G401 (cell line): Measurements from ENCODE around the gene TNKS1BP1. TPM values are rescaled to one million over a fixed set of nuclear protein-coding genes. Genes with fewer than 3 reads are reported as not detected.
"Not testable (repeated sequence)": the region's sequence is repeated elsewhere in the genome, so short reads cannot be mapped to it uniquely, and the experiment has no call there.

Experiments
- DNase-seq: peaks from one replicate; pipeline ENCODE4 v3.0.0-alpha.2; 2015; ENCODE audit warnings: low spot score
- in situ Hi-C: cut with HindIII; loops from 2 replicates; pipeline ENCODE4 v1.10.0; 2016; ENCODE audit warnings: low sequenced_read_pairs, mixed read lengths
- total RNA-seq: library from RNA; depleted of rRNA; stranded (reverse); fragments of >200 nt; shearing (Covaris generic); gene quantifications from 2 replicates; pipeline ENCODE4 v1.2.3, GENCODE V29; 2014

Gene TNKS1BP1
- total RNA-seq, 1 experiment from 2014 or later = 46.3 TPM

DNA sequence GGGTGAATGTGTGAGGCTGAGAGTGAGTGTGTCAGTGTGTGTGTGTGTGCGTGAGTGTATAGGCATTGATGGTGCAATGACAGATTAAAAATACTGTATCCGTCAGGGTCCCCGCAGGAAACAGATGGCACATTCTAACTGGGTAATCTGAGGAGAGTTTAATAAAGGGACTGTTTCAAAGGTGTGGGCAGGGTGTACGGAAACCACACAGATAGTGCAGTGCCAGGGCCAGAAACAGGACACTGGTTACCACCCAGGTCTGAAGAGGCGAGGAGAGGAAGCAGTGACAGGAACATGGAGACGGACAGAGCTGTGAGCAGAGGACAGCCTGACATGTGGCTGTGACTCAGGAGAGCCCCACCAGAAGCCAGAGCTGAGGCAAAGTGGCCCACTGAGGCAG lies 29.9 kb upstream of the TNKS1BP1 start:
- in situ Hi-C loops = no loop called here
- no peak for DNase-seq

- in situ Hi-C loops = no loop called here
- DNase-seq = no peak
These were observed 29.1 kb upstream of the TNKS1BP1 start for GRCh38 chr11:57353852-57354251.

DNA sequence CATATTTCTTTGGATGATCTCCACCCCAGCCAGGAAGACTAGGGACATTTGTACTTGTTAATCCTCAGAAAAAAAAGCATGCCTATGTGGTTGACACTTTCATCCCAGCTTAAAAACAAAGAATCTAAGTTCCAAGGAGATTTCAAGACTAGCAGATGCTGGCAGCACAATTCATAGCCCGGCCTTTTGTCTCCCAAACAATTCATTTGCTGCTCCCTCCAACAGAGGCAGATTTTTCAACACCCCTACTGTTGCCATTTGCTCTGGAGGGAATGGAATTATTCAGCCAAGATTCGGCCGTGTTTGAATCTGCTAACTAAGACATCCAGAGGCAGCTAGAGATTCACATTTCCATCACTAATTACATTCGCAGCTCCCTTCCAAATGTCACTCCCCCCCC lies 28.7 kb upstream of the TNKS1BP1 start:
- in situ Hi-C loops = no loop called here
- no peak for DNase-seq

GRCh38 chr11:57353036-57353435 lies 28.3 kb upstream of the TNKS1BP1 start:
- DNase-seq = no peak
- in situ Hi-C loops = no loop called here

DNA sequence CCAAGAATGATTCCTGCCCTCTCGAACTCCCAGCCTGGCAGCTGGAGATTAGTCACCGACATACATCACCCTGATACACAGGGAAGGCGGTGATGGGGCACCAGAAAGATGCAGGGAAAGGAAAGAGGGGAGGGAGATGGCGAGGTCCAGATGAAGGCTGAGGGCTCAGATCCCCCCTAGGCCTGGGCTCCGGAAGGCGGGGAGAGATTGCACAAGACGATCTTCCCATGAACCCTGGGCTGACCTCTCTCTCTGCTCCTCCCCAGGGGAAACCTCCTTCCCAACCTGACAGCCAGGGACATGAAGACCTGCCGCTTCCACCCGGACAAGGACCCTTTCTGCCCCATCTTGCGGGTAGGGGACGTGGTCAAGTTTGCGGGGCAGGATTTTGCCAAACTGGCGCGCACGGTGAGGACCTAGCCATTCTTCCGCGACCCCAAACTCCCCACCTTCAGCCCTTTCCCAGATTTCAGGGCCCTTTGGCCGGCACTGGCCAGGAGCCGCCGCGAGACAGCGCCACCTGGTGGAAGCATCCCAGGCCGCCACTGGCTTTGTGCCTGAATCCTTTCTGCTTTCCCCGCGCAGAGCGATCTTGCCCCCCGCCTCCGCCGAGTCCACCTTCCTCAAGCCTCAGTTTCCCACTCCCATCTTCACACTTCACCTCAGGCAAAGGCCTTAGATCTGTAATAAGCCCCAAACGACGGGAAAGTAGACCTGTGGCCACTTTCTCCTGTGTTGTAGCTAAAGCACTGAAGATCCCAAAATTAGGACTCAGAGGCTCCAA lies 24.9 kb upstream of the TNKS1BP1 start:
- in situ Hi-C loops = no loop called here
- peak; percentile 47 for DNase-seq

DNA sequence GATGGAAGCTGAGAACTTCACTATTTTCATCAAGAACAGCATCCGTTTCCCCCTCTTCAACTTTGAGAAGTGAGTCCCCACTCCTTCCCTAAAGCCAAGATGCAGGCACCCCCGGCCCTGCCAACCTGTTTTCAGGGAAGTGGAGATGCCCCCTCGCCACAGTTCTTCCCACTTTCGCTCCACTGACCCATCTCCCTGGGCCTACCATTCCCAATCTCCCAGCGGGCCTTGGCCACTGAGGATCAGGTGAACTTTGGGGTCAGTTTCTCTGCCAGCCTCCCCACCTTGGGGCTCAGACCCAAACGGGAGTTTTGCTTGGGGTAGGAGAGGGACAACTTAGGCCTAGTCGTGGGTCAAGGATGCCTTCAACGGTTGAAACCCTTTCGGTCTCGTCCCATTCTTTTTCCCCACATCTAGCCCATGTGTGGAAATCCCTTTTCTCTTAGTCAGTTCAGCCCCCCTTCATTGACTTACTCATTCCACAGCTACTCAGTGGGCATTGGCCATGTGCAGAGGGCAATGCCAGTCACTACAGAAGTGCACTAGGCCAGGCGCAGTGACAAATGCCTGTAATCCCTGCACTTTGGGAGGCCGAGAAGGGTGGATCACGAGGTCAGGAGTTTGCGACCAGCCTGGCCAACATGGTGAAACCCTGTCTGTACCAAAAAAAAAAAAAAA lies 24.0 kb upstream of the TNKS1BP1 start:
- in situ Hi-C loops = no loop called here
- DNase-seq = no peak

- DNase-seq = no peak
- in situ Hi-C loops = no loop called here
These were observed 23.3 kb upstream of the TNKS1BP1 start for GRCh38 chr11:57348052-57348451.

DNA sequence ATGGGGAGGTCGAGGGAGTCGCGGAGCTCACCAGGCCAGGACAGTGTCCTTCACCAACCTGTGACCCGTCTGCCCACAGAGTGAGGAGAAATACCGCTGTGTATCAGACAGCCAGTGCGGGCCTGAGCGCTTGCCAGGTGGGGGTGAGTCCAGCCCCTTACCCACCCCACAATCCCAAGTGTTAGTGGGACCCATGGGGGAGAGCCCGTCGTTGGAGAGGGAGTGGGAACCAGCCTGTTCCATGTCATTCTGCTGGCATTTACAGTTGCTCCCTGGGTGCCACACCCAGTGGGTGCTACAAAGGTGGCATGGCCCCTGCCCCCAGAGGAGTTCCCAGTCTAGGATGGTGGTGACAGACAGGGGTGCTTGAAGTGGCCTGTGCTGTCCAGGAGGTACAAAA lies 22.6 kb upstream of the TNKS1BP1 start:
- in situ Hi-C loops = no loop called here

GRCh38 chr11:57345555-57346211 lies 20.9 kb upstream of the TNKS1BP1 start:
- in situ Hi-C loops = no loop called here
- DNase-seq = peak; percentile 85

More for the DNA sequence above, 22.6 kb upstream of the TNKS1BP1 start:
- DNase-seq = no peak

- in situ Hi-C loops = no loop called here
- no peak for DNase-seq
These were observed 20.1 kb upstream of the TNKS1BP1 start for GRCh38 chr11:57344826-57345225.

DNA sequence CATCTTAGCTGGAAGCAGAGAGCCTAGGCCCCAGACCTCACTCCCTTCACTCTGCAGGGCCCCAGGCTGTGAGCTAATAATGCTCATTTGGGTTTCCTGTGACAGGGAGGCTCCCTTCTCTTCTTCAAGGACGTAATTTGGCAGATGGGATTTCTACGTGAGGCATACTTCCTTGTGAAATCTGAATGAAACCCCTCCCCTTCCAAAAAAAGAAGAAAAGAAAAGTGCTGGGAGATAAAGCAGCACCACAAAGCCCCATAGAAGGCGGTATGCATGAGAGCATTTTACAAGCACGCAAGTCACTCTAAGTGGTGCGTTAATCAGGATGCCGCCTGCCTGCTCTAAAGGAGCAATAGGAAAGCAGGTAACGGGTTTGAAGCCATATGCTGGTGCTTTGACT lies 19.1 kb upstream of the TNKS1BP1 start:
- in situ Hi-C loops = no loop called here

DNA sequence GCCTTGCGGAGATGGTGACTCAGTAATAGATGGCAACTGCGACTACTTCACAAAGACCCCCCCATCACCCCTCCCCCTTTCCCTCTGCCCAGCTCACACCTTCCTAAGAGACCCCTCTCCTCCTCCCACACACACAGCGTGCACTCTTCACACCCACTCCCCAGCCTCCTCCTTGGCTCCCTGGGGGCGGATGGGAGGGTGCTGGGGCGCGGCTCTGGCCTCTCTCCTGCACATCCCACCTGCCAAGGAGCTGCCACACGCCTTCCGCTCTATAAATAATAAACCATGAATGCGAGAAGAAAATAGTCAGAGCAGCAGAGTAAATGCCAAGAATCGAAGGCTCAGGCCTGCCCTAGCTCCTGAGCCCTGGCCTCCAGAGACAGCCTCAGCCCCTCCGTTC lies 17.9 kb upstream of the TNKS1BP1 start:
- DNase-seq = no peak
- in situ Hi-C loops = no loop called here

More for the DNA sequence above, 19.1 kb upstream of the TNKS1BP1 start:
- no peak for DNase-seq

DNA sequence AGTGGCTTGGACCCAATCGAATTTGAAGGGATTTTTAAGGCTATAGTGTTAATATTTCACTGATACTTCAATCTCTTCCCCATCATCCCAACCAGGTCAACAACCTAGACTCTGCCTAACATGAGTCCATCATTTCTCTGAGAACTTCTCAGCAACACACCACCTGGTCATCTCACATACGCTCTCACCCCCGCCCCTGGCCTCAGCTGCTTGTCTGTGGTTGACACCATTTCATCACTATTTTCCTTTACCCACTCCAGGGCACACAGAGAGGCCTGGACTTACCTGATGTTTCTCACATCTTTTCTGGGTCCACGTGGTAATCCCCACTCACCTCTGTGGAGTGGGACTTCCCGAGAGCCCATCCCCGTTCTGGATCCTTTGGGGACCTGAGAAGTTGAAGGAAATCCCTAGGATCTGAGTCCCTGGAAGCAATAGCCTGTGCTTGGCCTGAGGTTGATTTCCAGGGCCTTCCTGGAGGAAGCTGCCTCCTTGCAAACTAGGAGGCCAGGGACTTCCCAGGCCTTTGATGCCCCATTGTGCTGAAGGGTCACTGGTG lies 16.6 kb upstream of the TNKS1BP1 start:
- no peak for DNase-seq
- in situ Hi-C loops = no loop called here

- in situ Hi-C loops = no loop called here
- no peak for DNase-seq
These were observed 15.4 kb upstream of the TNKS1BP1 start for GRCh38 chr11:57340039-57340615.

DNA sequence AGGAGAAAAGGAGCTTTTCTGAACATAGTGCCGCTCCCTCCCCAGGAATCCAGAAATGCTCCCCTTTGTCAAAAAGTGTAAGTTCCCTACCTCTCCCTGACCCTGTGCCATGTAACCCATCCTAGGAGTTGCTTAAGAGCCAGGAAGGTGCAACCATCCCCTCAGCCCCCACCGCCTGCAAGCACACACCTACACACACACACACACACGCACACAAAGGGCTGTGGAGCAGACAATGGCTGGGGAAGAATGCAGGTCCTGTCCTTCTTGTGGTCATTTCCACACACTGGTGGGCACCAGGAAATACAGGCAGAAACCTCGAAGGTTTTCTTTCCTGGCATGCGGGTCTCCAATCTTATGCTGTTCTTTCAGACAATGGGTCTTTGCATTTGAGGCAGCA lies 14.6 kb upstream of the TNKS1BP1 start:
- in situ Hi-C loops = no loop called here

GRCh38 chr11:57338142-57338541 lies 13.4 kb upstream of the TNKS1BP1 start, which contains the start of gene P2RX3:
Gene P2RX3, plus strand, starts transcription at chr11:57338352. Its CDS starts 199 bp downstream, at chr11:57338551.
- DNase-seq = no peak
- in situ Hi-C loops = no loop called here

More for the DNA sequence above, 14.6 kb upstream of the TNKS1BP1 start:
- no peak for DNase-seq

DNA sequence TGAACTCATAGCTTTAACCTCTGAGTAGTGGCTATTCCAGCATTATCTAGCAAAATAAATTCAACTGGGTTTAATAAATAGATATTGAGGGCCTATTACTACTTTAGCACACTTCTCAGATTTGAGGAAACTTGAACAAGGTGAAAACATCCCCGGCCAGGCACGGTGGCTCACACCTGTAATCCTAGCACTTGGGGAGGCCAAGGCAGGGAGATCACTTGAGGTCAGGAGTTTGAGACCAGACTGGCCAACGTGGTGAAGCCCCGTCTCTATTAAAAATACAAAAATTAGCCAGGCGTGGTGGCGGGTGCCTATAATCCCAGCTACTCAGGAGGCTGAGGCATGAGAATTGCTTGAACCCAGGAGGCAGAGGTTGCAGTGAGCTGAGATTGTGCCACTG lies 12.1 kb upstream of the TNKS1BP1 start:
- in situ Hi-C loops, DNase-seq: not testable (repeated sequence)

- in situ Hi-C loops = no loop called here
- DNase-seq = no peak
These were observed 11.4 kb upstream of the TNKS1BP1 start for GRCh38 chr11:57336111-57336666.
